ENCODE results near the gene MFAP1.

MFAP1 gene

GRCh38 chr15:43776101-43776717, 48.3 kb downstream of the MFAP1 start:
- no peak for DNase-seq (ENCODE audit: low read depth)

GRCh38 chr15:43775411-43775965, 49.0 kb downstream of the MFAP1 start:
- no peak for DNase-seq (ENCODE audit: low read depth)

- no peak for DNase-seq (ENCODE audit: low read depth)
These were observed 50.4 kb downstream of the MFAP1 start for GRCh38 chr15:43774062-43774461.

GRCh38 chr15:43772624-43773023, 51.9 kb downstream of the MFAP1 start:
- DNase-seq (ENCODE audit: low read depth): no peak

GRCh38 chr15:43771816-43772215, 52.7 kb downstream of the MFAP1 start:
- no peak for DNase-seq (ENCODE audit: low read depth)

- DNase-seq (ENCODE audit: low read depth): no peak
These were observed 54.8 kb downstream of the MFAP1 start for GRCh38 chr15:43769584-43770228.

GRCh38 chr15:43763819-43764446, 60.6 kb downstream of the MFAP1 start:
- no peak for DNase-seq (ENCODE audit: low read depth)

- no peak for DNase-seq (ENCODE audit: low read depth)
These were observed 61.7 kb downstream of the MFAP1 start for GRCh38 chr15:43762824-43763223.

Data from non-pigmented ciliary epithelial cell (primary cell).